ENCODE measurements around the gene MAN1A1.

The MAN1A1 gene

DNA sequence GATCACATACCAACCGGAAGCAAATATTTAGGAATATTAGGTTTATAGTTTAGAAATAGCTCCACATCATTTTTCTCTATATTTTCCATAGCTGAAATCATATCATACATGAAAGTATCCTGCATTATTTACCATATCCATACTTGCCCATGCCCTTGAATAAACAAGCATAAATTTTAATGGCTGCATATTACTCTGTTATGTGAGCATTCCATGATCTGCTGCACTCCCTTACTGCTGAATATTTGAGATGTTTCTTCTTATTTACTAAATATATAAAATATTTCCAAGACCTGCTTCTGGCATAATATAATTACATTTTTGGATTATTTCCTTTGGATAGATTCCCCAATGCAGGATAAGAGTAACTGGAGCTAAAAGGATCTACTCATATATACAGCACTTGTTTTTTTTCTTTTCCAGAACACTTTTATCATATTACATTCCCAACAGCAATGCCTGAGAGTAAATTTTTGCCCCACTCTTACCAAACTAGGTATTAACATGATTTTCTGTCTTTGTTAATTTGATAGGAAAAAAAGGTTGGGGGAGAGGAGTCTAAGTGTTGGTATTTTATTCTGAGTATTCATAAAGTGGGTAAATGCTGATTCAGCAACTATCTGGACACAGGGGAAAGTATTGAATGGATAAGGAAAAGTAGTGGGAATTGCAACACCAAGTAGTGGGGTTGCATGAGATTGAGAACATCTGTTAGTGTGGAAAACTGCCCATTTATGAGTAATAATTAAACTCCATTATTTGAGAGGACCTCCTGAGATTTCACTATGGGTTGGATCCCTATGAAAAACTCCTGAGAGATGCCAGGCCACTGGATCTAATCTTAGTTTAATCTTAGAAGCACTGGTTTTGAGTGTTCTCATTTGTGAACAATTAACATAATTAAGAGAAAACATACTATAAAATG is 76.0 kb downstream of the MAN1A1 start:
- no peaks in the 10 kb centered on the region for H3K36me3 ChIP-seq (ENCODE audit: control insufficient read depth, low read length)
- H3F3A ChIP-seq (ENCODE audit: control insufficient read depth, insufficient read depth), result no peaks in the 10 kb centered on the region
- H4K20me1 ChIP-seq (ENCODE audit: control insufficient read depth, insufficient read depth, low read depth, low read length), result no peaks in the 10 kb centered on the region
- H3K9me2 ChIP-seq (replicated peaks; ENCODE audit: control insufficient read depth, low read length), result no peaks in the 10 kb centered on the region
- H3K4me3 ChIP-seq (ENCODE audit: low read length), result no peak overlapping the region
- no peaks in the 10 kb centered on the region for H3K27me3 ChIP-seq (ENCODE audit: control insufficient read depth, low read length)
- no peaks in the 10 kb centered on the region for H3K4me1 ChIP-seq (ENCODE audit: control insufficient read depth, low read length)
- no peaks in the 10 kb centered on the region for H3K79me2 ChIP-seq (ENCODE audit: control insufficient read depth, low read length)
- H3K4me2 ChIP-seq (ENCODE audit: low read length), result no peak overlapping the region
- TF ChIP-seq EZH2phosphoT487 (IDR thresholded peaks at IDR 0.05; ENCODE audit: borderline replicate concordance, low read length) (no peak), CTCF (IDR thresholded peaks at IDR 0.05; ENCODE audit: low read depth, low read length, poor library complexity, severe bottlenecking) (no peak)
- peaks cover 8% of the 10 kb centered on the region for H3K9me3 ChIP-seq (ENCODE audit: control insufficient read depth, insufficient read depth, low read length)
- no peak overlapping the region for H3K27ac ChIP-seq (ENCODE audit: low read depth, low read length)

DNA sequence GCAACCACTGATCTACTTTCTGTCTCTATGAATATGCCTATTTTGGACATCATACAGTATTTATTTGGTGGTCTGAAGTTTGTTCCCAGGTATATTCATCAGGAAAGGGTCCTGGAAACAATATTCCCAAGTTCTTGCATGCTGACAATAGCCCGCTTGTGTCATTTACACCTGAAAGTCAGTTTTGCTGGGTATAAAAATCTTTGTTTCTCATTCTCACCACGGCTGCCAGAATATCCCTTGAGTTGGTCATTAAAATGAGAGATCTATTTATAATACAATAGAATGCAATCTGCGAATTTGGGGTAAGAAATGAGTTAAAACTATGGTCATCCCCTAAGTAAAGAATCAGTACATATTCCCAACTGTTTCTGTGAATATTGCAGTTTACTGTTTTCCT is 79.0 kb downstream of the MAN1A1 start:
- Histone ChIP-seq H3K27me3 (ENCODE audit: control insufficient read depth, low read length) (no peaks in the 10 kb centered on the region), H3F3A (ENCODE audit: control insufficient read depth, insufficient read depth) (no peaks in the 10 kb centered on the region), H3K36me3 (ENCODE audit: control insufficient read depth, low read length) (no peaks in the 10 kb centered on the region), H3K79me2 (ENCODE audit: control insufficient read depth, low read length) (no peaks in the 10 kb centered on the region), H3K27ac (ENCODE audit: low read depth, low read length) (no peak overlapping the region), H3K4me2 (ENCODE audit: low read length) (no peak overlapping the region), H3K4me1 (ENCODE audit: control insufficient read depth, low read length) (no peaks in the 10 kb centered on the region), H3K4me3 (ENCODE audit: low read length) (no peak overlapping the region), H4K20me1 (ENCODE audit: control insufficient read depth, insufficient read depth, low read depth, low read length) (no peaks in the 10 kb centered on the region), H3K9me3 (ENCODE audit: control insufficient read depth, insufficient read depth, low read length) (peaks cover 4% of the 10 kb centered on the region), H3K9me2 (replicated peaks; ENCODE audit: control insufficient read depth, low read length) (no peaks in the 10 kb centered on the region)
- TF ChIP-seq CTCF (IDR thresholded peaks at IDR 0.05; ENCODE audit: low read depth, low read length, poor library complexity, severe bottlenecking) (no peak), EZH2phosphoT487 (IDR thresholded peaks at IDR 0.05; ENCODE audit: borderline replicate concordance, low read length) (no peak)

GRCh38 chr6:119269266-119270103 is 80.1 kb downstream of the MAN1A1 start:
- Histone ChIP-seq H3K9me3 (ENCODE audit: control insufficient read depth, insufficient read depth, low read length) (peaks cover 4% of the 10 kb centered on the region), H3K4me1 (ENCODE audit: control insufficient read depth, low read length) (no peaks in the 10 kb centered on the region), H3K4me2 (ENCODE audit: low read length) (no peak overlapping the region), H4K20me1 (ENCODE audit: control insufficient read depth, insufficient read depth, low read depth, low read length) (no peaks in the 10 kb centered on the region), H3K9me2 (replicated peaks; ENCODE audit: control insufficient read depth, low read length) (no peaks in the 10 kb centered on the region), H3F3A (ENCODE audit: control insufficient read depth, insufficient read depth) (no peaks in the 10 kb centered on the region), H3K79me2 (ENCODE audit: control insufficient read depth, low read length) (no peaks in the 10 kb centered on the region), H3K27ac (ENCODE audit: low read depth, low read length) (no peak overlapping the region), H3K27me3 (ENCODE audit: control insufficient read depth, low read length) (no peaks in the 10 kb centered on the region), H3K36me3 (ENCODE audit: control insufficient read depth, low read length) (no peaks in the 10 kb centered on the region), H3K4me3 (ENCODE audit: low read length) (no peak overlapping the region)
- TF ChIP-seq CTCF (IDR thresholded peaks at IDR 0.05; ENCODE audit: low read depth, low read length, poor library complexity, severe bottlenecking) (no peak), EZH2phosphoT487 (IDR thresholded peaks at IDR 0.05; ENCODE audit: borderline replicate concordance, low read length) (no peak)
